ENCODE data around the gene VPREB3. TPM values are rescaled to one million over a fixed set of nuclear protein-coding genes. Genes with fewer than 3 reads are reported as not detected.

The VPREB3 gene
- total and polyA plus RNA-seq, 10 of the 15 experiments (the other 5 are each of a cell fraction or from before 2014, with no cell fraction given): 0.75 to 79.5 (median 23.8) TPM

DNA sequence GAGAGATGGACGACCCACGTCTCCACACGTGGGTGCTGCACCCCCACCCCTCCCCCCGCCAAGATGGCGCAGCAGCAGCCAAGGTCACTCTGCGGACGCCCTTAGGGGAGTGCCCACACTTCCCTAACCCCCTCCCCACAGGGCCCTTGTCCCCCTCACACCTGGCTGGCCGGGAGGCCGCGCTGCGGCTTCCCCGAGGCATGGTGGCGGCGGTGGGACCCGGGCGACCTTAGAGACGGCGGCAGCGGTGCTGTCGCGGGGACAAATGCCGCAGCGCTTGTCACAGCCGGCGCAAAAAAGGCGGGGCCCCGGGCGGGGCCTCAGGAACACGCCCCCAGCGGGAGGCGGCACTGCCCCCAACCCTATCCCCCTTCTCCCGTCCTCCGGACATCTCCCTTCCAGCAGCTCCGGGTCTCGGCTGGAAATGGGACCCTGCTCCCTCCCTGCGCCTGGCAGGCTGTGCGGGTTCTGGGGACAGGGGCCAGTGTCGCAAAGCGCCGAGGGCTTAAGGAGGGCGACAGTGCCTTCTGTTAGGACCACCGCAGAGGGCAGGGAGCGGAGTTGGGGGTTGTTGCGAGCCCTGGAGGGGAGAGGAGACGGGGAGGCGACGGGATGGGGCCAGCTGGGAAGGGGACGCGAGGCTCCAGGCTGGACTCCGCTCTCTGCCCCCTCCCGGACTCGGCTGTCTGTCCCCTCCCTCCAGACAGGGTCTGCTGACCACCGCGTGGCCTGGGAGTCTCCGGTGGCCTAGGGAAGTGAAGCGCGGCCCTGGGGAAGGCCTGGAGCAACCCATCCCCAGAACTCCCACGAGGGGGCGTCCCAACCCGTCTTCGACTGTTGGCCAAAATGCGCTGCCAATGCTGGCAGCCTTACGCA, 13.7 kb upstream of the VPREB3 start, which contains the start of gene CHCHD10 (continued):
- TF ChIP-seq SUPT20H (IDR thresholded peaks at IDR 0.05; ENCODE audit: borderline replicate concordance, control insufficient read depth, low read depth, low read length) (no peak), HDGF (IDR thresholded peaks at IDR 0.05) (peak; percentile 76), MTA2 (IDR thresholded peaks at IDR 0.05; ENCODE audit: low read depth) (0 out of 2 replicates have a peak, but pooled peaks have one; percentile 13), HDAC6 (IDR thresholded peaks at IDR 0.05; ENCODE audit: unreplicated experiment) (no peak), HCFC1 (IDR thresholded peaks at IDR 0.05; ENCODE audit: low read length) (no peak), ASH2L (IDR thresholded peaks at IDR 0.05; ENCODE audit: borderline replicate concordance, low read depth) (no peak), POLR2AphosphoS5 (IDR thresholded peaks at IDR 0.05; ENCODE audit: low read length) (peak; percentile 86), STAT1 (conservative IDR thresholded peaks at IDR 0.05) (no peak), ZBED1 (IDR thresholded peaks at IDR 0.05; ENCODE audit: borderline replicate concordance) (no peak), LARP7 (IDR thresholded peaks at IDR 0.05) (peak; percentile 33), EZH2 (IDR thresholded peaks at IDR 0.05; ENCODE audit: borderline replicate concordance, control insufficient read depth, low read depth, low read length) (no peak), SMC3 (IDR thresholded peaks at IDR 0.05; ENCODE audit: borderline replicate concordance, low read length) (peak; percentile 72; the same call in 1 of the 2 replicates), CHD4 (IDR thresholded peaks at IDR 0.05) (0 out of 2 replicates have a peak, but pooled peaks have one; percentile 88), BCL11A (IDR thresholded peaks at IDR 0.05; ENCODE audit: low read depth, low read length) (no peak), SP1 (IDR thresholded peaks at IDR 0.05; ENCODE audit: low read depth, low read length) (no peak), PAX5 (IDR thresholded peaks at IDR 0.05; ENCODE audit: borderline replicate concordance, low read depth, low read length) (0 out of 2 replicates have a peak, but pooled peaks have one; percentile 7)

All from GM12878 (cell line).